Neutrophil (primary cell): ENCODE data around the gene CAMK2A.

ENCODE experiments used
- H3K27ac ChIP-seq: fragments of 200-600 bp; sonication (generic); 2 replicates; pipeline ENCODE4 v1.5.1; 2016; ENCODE audit warnings: mild to moderate bottlenecking, moderate library complexity
- H3K27me3 ChIP-seq: fragments of 200-600 bp; sonication (generic); 2 replicates; pipeline ENCODE4 v1.6.0; 2016; ENCODE audit warnings: mild to moderate bottlenecking
- H3K36me3 ChIP-seq: fragments of 200-600 bp; sonication (generic); 2 replicates; pipeline ENCODE4 v1.5.1; 2017
- H3K4me1 ChIP-seq, 2 experiments: fragments of 200-600 bp in 1 of 2; sonication (generic) in 1 of 2; 1 replicate in 1 of 2; 2 replicates in 1 of 2; pipeline versions ENCODE4 v1.5.1 to v1.6.1; 2013 to 2016; ENCODE audit warnings: low read depth in 1 of 2, low read length in 1 of 2, mild to moderate bottlenecking in 1 of 2, moderate library complexity in 1 of 2; ENCODE audit not compliant: control insufficient read depth in 1 of 2, insufficient read depth in 1 of 2
- H3K4me3 ChIP-seq, 2 experiments: fragments of 200-600 bp in 1 of 2; sonication (generic) in 1 of 2; 1 replicate in 1 of 2; 2 replicates in 1 of 2; pipeline ENCODE4 v1.5.1; 2013 to 2016; ENCODE audit warnings: low read depth in 1 of 2, low read length in 1 of 2, mild to moderate bottlenecking in 1 of 2, moderate library complexity in 1 of 2
- H3K9me3 ChIP-seq: fragments of 200-600 bp; sonication (generic); 2 replicates; pipeline ENCODE4 v1.5.1; 2016
- TF ChIP-seq, protein P1 (sequence below): fragments of 200-600 bp; sonication (generic); IDR thresholded peaks from 2 replicates; pipeline ENCODE4 v1.5.1; 2016; ENCODE audit warnings: antibody characterized with exemption

Gene CAMK2A

DNA sequence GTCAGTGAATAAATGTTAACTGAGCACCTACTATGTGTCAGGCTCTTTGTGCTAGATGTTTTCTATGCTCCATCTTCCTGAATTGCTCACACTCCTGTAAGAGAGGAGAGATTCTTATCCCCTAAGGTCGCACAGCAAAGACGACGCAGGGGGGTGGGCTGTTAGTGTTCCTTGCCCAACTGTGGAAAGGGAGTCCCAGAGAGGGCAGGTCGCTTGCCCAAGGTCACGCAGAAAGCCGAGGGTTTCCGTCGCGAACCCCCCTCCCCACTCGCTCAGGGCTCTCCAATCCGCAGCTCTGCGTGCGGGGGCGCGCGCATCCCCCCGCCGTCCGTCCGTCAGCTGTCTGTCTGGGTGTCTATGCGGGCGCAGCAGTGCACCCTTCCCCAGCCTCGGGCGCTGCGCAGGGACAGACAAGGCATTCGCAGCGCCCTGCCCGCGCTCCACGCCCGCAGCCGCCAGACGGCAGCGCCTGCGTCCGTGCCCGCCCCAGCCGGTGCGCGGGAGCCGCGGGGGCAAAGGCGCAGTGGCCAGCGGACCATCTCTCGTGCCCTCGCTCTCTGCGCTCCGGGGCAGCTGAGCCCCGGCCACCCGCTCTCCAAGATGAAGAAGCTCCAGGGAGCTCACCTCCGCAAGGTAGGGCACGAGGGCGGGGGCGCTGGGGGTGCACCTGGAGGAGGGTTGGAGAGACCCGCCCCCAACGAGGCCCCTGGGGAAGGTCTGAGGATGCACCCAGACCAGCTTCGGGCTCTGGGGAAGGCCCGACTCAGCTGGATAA lies 99.7 kb downstream of the CAMK2A start, which contains the start of gene SLC6A7:
Gene SLC6A7 (plus strand): TSS at position 335 of the 775 bp plus-strand sequence. CDS start 266 bp downstream, at position 601.
- TF ChIP-seq, protein P1, sequence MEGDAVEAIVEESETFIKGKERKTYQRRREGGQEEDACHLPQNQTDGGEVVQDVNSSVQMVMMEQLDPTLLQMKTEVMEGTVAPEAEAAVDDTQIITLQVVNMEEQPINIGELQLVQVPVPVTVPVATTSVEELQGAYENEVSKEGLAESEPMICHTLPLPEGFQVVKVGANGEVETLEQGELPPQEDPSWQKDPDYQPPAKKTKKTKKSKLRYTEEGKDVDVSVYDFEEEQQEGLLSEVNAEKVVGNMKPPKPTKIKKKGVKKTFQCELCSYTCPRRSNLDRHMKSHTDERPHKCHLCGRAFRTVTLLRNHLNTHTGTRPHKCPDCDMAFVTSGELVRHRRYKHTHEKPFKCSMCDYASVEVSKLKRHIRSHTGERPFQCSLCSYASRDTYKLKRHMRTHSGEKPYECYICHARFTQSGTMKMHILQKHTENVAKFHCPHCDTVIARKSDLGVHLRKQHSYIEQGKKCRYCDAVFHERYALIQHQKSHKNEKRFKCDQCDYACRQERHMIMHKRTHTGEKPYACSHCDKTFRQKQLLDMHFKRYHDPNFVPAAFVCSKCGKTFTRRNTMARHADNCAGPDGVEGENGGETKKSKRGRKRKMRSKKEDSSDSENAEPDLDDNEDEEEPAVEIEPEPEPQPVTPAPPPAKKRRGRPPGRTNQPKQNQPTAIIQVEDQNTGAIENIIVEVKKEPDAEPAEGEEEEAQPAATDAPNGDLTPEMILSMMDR, result no peak
- peaks cover 16 to 21% of the 10 kb centered on the region in 2 experiments for H3K4me1 ChIP-seq
- no peak within 1 kb of the TSS for H3K27ac ChIP-seq
- no peak within 1 kb of the TSS for H3K4me3 ChIP-seq
- no peaks in the 10 kb centered on the region for H3K36me3 ChIP-seq
- H3K9me3 ChIP-seq, result no peaks in the 10 kb centered on the region
- H3K27me3 ChIP-seq, result peaks cover 59% of the 10 kb centered on the region

DNA sequence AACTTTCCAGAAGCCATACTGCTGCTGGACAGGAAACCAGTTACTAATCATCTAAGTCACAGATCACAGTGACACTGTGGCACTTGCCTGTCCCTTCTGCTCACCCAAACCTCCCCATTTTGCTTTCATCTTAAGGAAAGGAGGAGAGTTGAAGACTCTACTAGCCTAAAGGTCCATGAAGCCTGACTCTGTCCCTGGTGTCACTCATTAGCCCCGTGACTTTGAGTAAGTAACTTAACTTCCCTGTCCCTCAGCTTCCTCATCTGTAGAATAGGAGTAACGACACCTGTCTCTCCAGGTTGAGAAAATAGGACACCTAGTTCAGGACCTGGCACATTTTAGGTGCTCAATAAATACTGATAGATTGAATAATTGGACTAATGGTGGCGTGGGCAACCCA lies 100.2 kb downstream of the CAMK2A start:
- peaks cover 59% of the 10 kb centered on the region for H3K27me3 ChIP-seq
- H3K4me1 ChIP-seq, result peaks cover 16 to 24% of the 10 kb centered on the region in 2 experiments
- no peak overlapping the region for H3K4me3 ChIP-seq
- TF ChIP-seq, protein P1, result no peak
- H3K36me3 ChIP-seq, result no peaks in the 10 kb centered on the region
- H3K9me3 ChIP-seq, result no peaks in the 10 kb centered on the region
- H3K27ac ChIP-seq, result no peak overlapping the region

DNA sequence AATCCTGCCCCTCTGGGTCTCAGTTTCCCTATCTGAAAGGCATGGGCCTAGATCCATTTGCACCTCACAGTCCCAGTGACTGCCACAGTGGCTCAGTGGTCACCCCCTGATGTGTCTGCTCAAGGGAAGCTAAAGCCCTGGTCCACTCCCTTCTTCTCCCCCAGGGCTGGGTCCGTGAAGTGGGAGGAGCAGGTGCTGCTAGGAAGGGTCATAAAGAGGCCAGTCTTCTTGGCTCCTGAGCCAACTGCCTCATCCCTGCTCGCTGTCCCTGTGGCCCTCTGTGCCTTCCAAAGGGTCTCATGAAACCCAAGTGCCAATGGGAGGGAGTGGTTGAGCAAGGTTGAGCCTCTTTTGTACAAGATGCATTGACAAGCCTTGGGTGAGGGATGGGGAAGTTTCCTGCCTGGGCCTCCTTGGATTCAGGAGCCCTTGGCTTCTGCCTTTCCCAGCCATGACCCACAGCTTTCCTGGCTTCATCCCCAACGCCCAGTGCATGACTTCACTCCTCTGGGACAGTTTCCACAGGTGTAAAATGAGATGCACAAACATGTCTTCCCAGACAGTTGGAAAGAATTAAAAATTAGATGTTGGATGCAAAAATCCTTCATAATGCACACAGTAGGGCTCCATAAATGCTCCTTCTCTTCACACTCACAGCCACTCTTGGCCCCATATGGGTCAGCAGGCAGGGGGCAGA lies 101.3 kb downstream of the CAMK2A start:
- peaks cover 57% of the 10 kb centered on the region for H3K27me3 ChIP-seq
- TF ChIP-seq, protein P1, result no peak

DNA sequence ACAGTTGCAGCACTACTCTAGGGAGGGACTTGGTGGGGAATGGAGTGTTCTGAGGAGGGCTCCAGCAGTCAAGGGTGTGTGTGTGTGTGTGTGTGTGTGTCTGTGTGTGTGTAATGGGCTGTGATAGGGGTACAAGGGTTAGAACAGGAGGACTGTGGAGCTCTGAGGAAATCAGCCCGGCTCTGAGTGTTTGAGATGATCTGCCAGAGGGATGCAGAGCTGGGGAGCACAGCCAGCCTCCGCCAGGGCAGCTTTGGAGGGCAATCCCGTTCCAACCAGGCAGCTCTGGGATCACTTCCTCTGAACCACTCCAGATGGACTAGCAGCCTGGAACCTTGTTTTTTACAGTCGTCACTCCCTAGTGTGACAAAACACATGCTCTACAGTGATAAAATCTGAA lies 102.7 kb downstream of the CAMK2A start:
- H3K27me3 ChIP-seq, result peaks cover 43% of the 10 kb centered on the region
- no peaks in the 10 kb centered on the region for H3K9me3 ChIP-seq
- H3K27ac ChIP-seq, result no peak overlapping the region
- H3K4me1 ChIP-seq, result peaks cover 16 to 24% of the 10 kb centered on the region in 2 experiments
- H3K4me3 ChIP-seq, result no peak overlapping the region
- no peaks in the 10 kb centered on the region for H3K36me3 ChIP-seq
- TF ChIP-seq, protein P1, result no peak

More for the DNA sequence above, 101.3 kb downstream of the CAMK2A start:
- Histone ChIP-seq H3K9me3 (no peaks in the 10 kb centered on the region), H3K4me3 (no peak overlapping the region), H3K27ac (no peak overlapping the region), H3K4me1 (peaks cover 16 to 24% of the 10 kb centered on the region in 2 experiments), H3K36me3 (no peaks in the 10 kb centered on the region)

DNA sequence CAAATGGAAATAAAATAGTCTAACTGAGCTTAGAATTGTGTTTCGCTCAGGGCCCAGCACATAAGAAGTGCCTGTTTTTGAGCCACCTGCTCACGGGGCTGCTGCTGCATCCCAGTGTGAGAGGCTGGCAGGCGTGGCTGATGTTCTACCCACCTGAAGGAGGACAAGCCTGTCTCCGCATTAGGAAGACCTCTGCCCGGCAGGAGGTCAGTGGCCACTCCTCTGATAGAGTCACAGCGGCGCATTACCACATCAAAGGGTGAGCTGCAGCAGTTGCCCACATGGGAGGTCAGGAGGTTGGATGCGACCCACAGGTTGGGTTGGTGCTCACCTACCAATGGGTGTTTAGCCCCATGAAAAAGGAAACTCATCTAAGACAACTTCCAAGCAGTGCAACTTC lies 103.4 kb downstream of the CAMK2A start:
- H3K9me3 ChIP-seq, result no peaks in the 10 kb centered on the region
- H3K27me3 ChIP-seq, result peaks cover 35% of the 10 kb centered on the region
- peak overlapping the region; percentile 56 for H3K27ac ChIP-seq
- no peaks in the 10 kb centered on the region for H3K36me3 ChIP-seq
- no peak overlapping the region for H3K4me3 ChIP-seq
- TF ChIP-seq, protein P1, result no peak
- H3K4me1 ChIP-seq, result peaks cover 16 to 24% of the 10 kb centered on the region in 2 experiments
